ENCODE data around the gene SLC7A6.

SLC7A6 gene

DNA sequence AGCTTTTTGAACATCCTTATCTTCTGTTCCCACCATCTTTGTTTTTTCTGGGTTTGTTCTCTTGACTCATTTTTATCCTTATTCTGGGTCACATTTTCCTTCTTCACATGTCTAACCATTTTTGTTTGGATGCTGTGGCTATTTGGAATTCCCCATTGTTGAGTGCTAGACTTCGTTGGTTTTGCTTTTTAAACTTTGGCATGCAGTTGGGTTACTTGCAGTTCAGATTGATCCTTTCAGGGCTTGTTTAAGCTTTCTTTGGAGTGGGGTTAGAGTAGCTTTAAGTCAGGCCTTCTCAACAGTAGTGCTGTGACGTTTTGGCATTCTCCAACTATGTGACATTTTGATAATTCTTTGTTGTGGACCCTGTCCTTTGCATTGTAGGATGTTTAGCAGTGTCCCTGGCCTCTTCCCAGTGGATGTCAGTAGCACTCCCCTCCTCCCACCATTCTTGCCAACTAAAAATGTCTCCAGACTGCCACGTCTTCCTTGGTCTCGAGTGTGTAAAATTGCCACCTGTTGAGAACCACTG lies 67.6 kb downstream of the SLC7A6 start:
- H3K27ac ChIP-seq = no peak overlapping the region
- TF ChIP-seq CTCF (IDR thresholded peaks at IDR 0.05) = no peak
- no peak for TF ChIP-seq ZFX (IDR thresholded peaks at IDR 0.05; ENCODE audit: borderline replicate concordance)

- TF ChIP-seq ZFX (IDR thresholded peaks at IDR 0.05; ENCODE audit: borderline replicate concordance) (no peak), CTCF (IDR thresholded peaks at IDR 0.05) (no peak)
- no peak overlapping the region for H3K27ac ChIP-seq
These were observed 68.2 kb downstream of the SLC7A6 start for GRCh38 chr16:68332411-68333121.

- no peak for TF ChIP-seq ZFX (IDR thresholded peaks at IDR 0.05; ENCODE audit: borderline replicate concordance)
- no peak for TF ChIP-seq CTCF (IDR thresholded peaks at IDR 0.05)
- no peak overlapping the region for H3K27ac ChIP-seq
These were observed 70.8 kb downstream of the SLC7A6 start for GRCh38 chr16:68335175-68335574.

DNA sequence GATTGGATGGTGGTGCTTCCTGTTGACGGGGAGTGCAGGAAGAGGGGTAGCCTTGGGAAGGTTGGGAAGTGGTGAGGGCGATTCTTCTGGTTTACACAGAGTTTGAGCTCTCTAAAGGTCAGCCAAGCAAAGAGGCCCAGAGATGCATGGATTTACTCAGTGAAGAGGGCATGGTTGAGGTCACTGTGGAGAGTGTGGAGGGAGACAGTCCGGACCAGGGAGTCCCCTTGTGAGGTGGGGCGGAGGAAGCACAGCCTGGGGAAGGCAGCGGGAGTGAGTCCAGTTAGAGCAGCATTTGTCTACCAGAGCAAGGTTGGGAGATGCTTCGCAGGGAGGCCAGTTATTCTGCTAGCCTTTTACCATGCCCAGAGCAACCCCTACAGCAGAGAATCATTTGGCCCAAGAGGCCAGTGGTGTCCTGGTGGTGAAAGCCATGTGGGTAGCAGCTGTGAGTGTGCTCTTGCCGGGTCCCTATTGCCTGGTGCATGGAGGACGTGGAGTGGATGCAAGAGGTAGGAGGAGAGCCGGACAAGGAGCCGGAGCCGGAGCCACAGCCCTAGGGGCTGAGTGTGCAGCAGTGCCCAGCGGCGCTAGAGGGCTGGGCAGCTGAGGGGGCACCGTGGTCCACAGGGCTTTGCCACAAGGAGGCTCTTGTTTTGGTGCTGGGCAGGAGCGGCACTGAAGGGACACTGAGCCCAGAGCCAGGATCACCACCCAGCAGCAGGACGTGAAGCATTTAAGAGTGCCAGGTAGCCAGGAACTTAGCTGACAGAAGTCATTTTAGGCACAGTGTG lies 74.2 kb downstream of the SLC7A6 start:
- TF ChIP-seq ZFX (IDR thresholded peaks at IDR 0.05; ENCODE audit: borderline replicate concordance) (no peak), CTCF (IDR thresholded peaks at IDR 0.05) (no peak)
- H3K27ac ChIP-seq = no peak overlapping the region

GRCh38 chr16:68339214-68339613 lies 74.9 kb downstream of the SLC7A6 start:
- no peak for TF ChIP-seq ZFX (IDR thresholded peaks at IDR 0.05; ENCODE audit: borderline replicate concordance)
- TF ChIP-seq CTCF (IDR thresholded peaks at IDR 0.05) = no peak
- H3K27ac ChIP-seq = no peak overlapping the region

GRCh38 chr16:68342620-68343019 lies 78.3 kb downstream of the SLC7A6 start:
- no peak for TF ChIP-seq ZFX (IDR thresholded peaks at IDR 0.05; ENCODE audit: borderline replicate concordance)
- TF ChIP-seq CTCF (IDR thresholded peaks at IDR 0.05) = no peak
- H3K27ac ChIP-seq = no peak overlapping the region

- H3K27ac ChIP-seq = no peak overlapping the region
- TF ChIP-seq ZFX (IDR thresholded peaks at IDR 0.05; ENCODE audit: borderline replicate concordance) (no peak), CTCF (IDR thresholded peaks at IDR 0.05) (no peak)
These were observed 78.8 kb downstream of the SLC7A6 start for GRCh38 chr16:68343137-68343536.
